ENCODE measurements around the gene NEK10.

DNA sequence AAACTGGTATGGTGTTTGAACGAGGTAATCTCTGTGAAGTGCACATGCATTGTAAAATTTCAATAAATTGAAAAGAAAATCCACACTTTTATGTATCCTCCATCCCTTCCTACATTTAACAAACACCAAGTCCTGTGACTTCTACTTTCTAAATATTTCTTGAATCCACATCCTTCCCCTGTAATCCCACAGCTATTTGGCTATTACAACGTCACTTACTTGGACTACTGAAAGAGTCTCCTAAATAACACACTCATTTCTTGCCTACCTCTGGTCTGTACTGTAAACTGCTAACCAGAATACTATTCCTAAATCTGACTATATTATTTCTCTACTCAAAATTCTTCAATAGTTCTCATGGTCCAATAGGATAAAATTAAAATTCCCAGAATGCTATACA, 176.1 kb downstream of the NEK10 start:
- TF ChIP-seq EZH2phosphoT487 (IDR thresholded peaks at IDR 0.05; ENCODE audit: borderline replicate concordance) (no peak), CEBPB (IDR thresholded peaks at IDR 0.05; ENCODE audit: low read depth) (no peak), EZH2 (IDR thresholded peaks at IDR 0.05) (no peak), RAD21 (IDR thresholded peaks at IDR 0.05; ENCODE audit: low read depth) (no peak)
